ENCODE data around the gene IL2RA. TPM values are rescaled to one million over a fixed set of nuclear protein-coding genes. Genes with fewer than 3 reads are reported as not detected.
"Not testable (repeated sequence)": the region's sequence is repeated elsewhere in the genome, so short reads cannot be mapped to it uniquely, and the experiment has no call there.

Gene IL2RA
- total RNA-seq, 4 donors from 2014 or later, result 0.70 to 3.8 (median 3.0) TPM; not detected in 1

- peaks cover 0 to 23% (median 2%) of the 10 kb centered on the region in 4 donors for H3K27me3 ChIP-seq
- H3K4me1 ChIP-seq, result peaks cover 0 to under 1% (median 0%) of the 10 kb centered on the region in 3 donors
- H3K36me3 ChIP-seq, result no peaks in the 10 kb centered on the region
- H3K27ac ChIP-seq, result no peak overlapping the region
- TF ChIP-seq POLR2A (IDR thresholded peaks at IDR 0.05) (no peak), CTCF (IDR thresholded peaks at IDR 0.05) (no peak)
- intact Hi-C loops (cut with DNase I), result no loop called here
- WGBS, 2 donors, result 74 to 80% methylated on average over 4 of the region's 4 CpGs
- no peaks in the 10 kb centered on the region for H3K9me3 ChIP-seq
- no peak overlapping the region for H3K4me3 ChIP-seq
- DNase-seq, result no peak
Observed at GRCh38 chr10:6044751-6045313, 17.3 kb downstream of the IL2RA start.

- Histone ChIP-seq H3K36me3 (no peaks in the 10 kb centered on the region), H3K4me1 (no peaks in the 10 kb centered on the region), H3K4me3 (no peak overlapping the region), H3K27ac (no peak overlapping the region), H3K9me3 (no peaks in the 10 kb centered on the region), H3K27me3 (peaks cover 0 to 21% (median 2%) of the 10 kb centered on the region in 4 donors)
- no peak for TF ChIP-seq POLR2A (IDR thresholded peaks at IDR 0.05)
- TF ChIP-seq CTCF (IDR thresholded peaks at IDR 0.05), result no peak
- DNase-seq, result no peak
- WGBS, 2 donors, result 68 to 73% methylated on average over 6 to 7 of the region's 7 CpGs
- intact Hi-C loops (cut with DNase I), result no loop called here
Observed at GRCh38 chr10:6044060-6044459, 18.1 kb downstream of the IL2RA start.

DNA sequence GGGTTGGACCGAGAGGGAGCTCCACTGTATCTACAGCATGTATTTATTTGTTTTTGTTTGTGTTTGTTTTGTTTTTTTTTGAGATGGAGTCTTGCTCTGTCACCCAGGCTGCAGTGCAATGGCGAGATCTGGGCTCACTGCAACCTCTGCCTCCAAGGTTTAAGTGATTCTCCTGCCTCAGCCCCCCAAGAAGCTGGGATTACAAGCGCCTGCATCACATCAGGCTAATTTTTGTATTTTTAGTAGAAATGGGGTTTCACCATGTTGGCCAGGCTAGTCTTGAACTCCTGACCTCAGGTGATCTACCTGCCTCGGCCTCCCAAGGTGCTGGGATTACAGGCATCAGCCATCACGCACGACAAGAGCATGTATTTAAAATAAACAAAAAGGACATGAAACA, 18.8 kb downstream of the IL2RA start:
- intact Hi-C loops (cut with DNase I); H3K27ac ChIP-seq; H3K4me1 ChIP-seq; DNase-seq; H3K36me3 ChIP-seq; H3K4me3 ChIP-seq; H3K9me3 ChIP-seq: not testable (repeated sequence)
- 76 to 88% methylated on average over 6 of the region's 6 CpGs for WGBS, 2 donors
- H3K27me3 ChIP-seq, result peaks cover 0 to 21% (median 2%) of the 10 kb centered on the region in 4 donors

DNA sequence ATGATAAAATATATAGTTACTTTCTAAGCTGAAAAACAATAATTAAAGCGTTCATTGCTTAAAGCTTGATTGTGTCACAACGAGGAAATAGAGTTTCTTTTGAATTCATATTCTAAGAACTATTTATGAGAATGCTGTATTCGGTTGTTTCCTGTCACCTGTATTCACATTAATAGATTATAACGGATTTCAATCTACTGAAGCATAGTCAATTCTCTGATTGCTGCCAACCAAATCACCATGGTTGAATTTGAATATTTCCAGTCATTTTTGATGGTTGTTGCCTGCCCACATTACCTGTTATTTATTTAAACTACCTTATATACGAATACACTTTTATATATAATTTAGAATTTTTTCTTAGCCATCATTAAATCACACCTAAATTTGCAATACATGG, 22.0 kb downstream of the IL2RA start:
- intact Hi-C loops (cut with DNase I), result no loop called here
- H3K36me3 ChIP-seq, result no peaks in the 10 kb centered on the region
- 81 to 84% methylated on average over 5 of the region's 5 CpGs for WGBS, 2 donors
- no peaks in the 10 kb centered on the region for H3K9me3 ChIP-seq
- TF ChIP-seq CTCF (IDR thresholded peaks at IDR 0.05) (no peak), POLR2A (IDR thresholded peaks at IDR 0.05) (no peak)
- no peak overlapping the region for H3K27ac ChIP-seq
- H3K27me3 ChIP-seq, result peaks cover 0 to 30% (median 2%) of the 10 kb centered on the region in 4 donors
- no peak overlapping the region for H3K4me3 ChIP-seq
- DNase-seq, result no peak
- no peaks in the 10 kb centered on the region for H3K4me1 ChIP-seq

DNA sequence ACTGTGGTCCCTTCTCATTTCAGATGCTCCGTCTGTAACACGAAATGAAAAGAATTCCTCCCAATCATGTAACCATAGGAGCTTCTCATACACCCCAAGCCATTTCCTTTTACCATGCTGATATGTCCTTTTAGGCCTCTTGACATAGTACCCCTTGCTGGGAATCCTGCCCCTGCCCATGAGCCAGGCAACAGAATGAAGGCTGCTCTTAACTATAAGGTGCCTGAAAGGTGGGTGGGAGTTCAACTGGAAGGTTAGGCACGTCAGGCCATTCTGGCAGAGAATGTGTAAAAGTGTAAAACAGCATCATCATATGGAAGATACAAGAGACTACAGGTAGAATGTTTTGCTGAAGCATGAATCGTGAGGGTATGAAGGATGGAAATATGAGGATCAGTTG, 22.5 kb downstream of the IL2RA start:
- Histone ChIP-seq H3K27me3 (peaks cover 0 to 26% (median 2%) of the 10 kb centered on the region in 4 donors), H3K9me3 (no peaks in the 10 kb centered on the region), H3K27ac (no peak overlapping the region), H3K4me3 (no peak overlapping the region), H3K36me3 (no peaks in the 10 kb centered on the region), H3K4me1 (peaks cover 0 to 2% (median 0%) of the 10 kb centered on the region in 3 donors)
- no peak for DNase-seq
- TF ChIP-seq POLR2A (IDR thresholded peaks at IDR 0.05) (no peak), CTCF (IDR thresholded peaks at IDR 0.05) (no peak)
- intact Hi-C loops (cut with DNase I), result no loop called here
- WGBS, 2 donors, result 88 to 89% methylated on average over 4 of the region's 4 CpGs
